Measurements from ENCODE around the gene USP6NL.

GRCh38 chr10:11525503-11525902 is 85.9 kb downstream of the USP6NL start:
- TF ChIP-seq CTCF (IDR thresholded peaks at IDR 0.05; ENCODE audit: insufficient read depth, low read length) (no peak), GABPA (IDR thresholded peaks at IDR 0.05; ENCODE audit: low read depth) (no peak)

All from HL-60 (cell line).